Measurements from ENCODE around the gene TOGARAM1. TPM values are rescaled to one million over a fixed set of nuclear protein-coding genes. Genes with fewer than 3 reads are reported as not detected.

The TOGARAM1 gene
- total and polyA plus RNA-seq, 8 donors, result 3.4 to 13.3 (median 7.2) TPM

DNA sequence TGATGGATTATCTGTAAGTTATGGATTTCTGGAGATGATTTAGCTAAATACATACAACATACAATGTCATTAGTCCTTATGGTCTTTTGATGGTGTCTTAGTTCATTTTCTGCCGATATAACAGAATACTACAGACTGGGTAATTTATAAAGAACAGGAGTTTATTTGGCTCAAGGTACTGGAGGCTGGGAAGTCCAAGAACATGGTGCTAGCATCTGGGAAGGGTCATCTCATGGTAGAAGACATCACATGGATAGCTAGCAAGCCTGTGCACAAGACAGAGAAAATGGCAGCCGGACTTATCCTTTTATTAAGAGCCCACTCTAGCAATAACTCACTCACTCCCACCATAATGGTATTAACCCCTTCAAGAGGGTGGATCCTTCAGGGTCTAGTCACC lies 24.4 kb upstream of the TOGARAM1 start:
- 98 to 100% methylated on average over 2 of the region's 2 CpGs for WGBS, 2 donors
- Histone ChIP-seq H3K9me3 (no peaks in the 10 kb centered on the region), H3K27me3 (no peaks in the 10 kb centered on the region), H3K36me3 (no peaks in the 10 kb centered on the region), H3K4me1 (no peaks in the 10 kb centered on the region), H3K4me3 (no peak overlapping the region), H3K27ac (no peak overlapping the region)
- TF ChIP-seq, protein P1, sequence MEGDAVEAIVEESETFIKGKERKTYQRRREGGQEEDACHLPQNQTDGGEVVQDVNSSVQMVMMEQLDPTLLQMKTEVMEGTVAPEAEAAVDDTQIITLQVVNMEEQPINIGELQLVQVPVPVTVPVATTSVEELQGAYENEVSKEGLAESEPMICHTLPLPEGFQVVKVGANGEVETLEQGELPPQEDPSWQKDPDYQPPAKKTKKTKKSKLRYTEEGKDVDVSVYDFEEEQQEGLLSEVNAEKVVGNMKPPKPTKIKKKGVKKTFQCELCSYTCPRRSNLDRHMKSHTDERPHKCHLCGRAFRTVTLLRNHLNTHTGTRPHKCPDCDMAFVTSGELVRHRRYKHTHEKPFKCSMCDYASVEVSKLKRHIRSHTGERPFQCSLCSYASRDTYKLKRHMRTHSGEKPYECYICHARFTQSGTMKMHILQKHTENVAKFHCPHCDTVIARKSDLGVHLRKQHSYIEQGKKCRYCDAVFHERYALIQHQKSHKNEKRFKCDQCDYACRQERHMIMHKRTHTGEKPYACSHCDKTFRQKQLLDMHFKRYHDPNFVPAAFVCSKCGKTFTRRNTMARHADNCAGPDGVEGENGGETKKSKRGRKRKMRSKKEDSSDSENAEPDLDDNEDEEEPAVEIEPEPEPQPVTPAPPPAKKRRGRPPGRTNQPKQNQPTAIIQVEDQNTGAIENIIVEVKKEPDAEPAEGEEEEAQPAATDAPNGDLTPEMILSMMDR (IDR thresholded peaks at IDR 0.05), result no peak
- ATAC-seq (no peak), FAIRE-seq (no peak), DNase-seq (no peak)
- intact Hi-C loops (cut with DNase I), result no loop called here

DNA sequence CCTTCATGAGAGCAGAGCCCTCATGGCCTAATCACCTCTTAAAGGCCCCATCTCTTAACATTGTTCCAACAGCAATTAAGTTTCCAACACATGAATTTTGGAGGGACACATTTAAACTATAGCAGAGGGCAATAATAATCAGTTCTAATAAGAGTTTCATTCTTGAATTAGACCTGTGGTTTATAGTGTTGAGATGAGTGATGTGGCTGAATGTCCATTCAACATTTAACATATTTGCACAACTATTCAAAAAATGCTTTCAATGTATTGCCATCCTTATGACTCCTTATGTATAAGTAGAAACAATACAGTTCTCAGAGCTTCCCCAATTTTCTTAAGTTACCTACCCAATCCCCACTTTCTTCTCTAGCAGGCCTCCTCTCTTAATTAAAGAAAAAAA lies 21.8 kb upstream of the TOGARAM1 start:
- ATAC-seq (no peak), FAIRE-seq (no peak), DNase-seq (no peak)
- TF ChIP-seq, protein P1 (IDR thresholded peaks at IDR 0.05), result no peak
- H3K36me3 ChIP-seq, result peaks cover 0 to 3% (median 2%) of the 10 kb centered on the region in 3 donors
- no peak overlapping the region for H3K27ac ChIP-seq
- intact Hi-C loops (cut with DNase I), result no loop called here
- no peaks in the 10 kb centered on the region for H3K4me1 ChIP-seq
- no peak overlapping the region for H3K4me3 ChIP-seq
- no peaks in the 10 kb centered on the region for H3K9me3 ChIP-seq
- no peaks in the 10 kb centered on the region for H3K27me3 ChIP-seq

DNA sequence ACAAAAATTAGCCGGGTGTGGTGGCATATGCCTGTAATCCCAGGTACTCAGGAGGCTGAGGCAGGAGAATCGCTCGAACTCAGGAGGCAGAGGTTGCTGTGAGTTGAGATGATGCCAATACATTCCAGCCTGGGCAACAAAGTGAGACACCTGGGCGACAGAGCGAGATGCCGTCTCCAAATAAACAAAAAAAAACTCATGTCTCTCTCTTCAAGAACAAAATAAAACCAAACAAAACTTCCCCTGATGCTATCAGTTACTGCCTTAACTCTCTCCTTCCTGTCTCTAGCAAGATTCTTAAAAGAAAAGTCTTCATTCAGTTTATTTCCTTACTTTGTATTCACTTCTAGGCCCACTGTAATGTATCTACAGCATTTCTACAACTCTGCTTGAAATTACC lies 21.0 kb upstream of the TOGARAM1 start:
- FAIRE-seq (no peak), DNase-seq (no peak), ATAC-seq (no peak)
- Histone ChIP-seq H3K27ac (no peak overlapping the region), H3K36me3 (peaks cover 0 to 8% (median 3%) of the 10 kb centered on the region in 3 donors), H3K9me3 (no peaks in the 10 kb centered on the region), H3K4me1 (no peaks in the 10 kb centered on the region), H3K4me3 (no peak overlapping the region), H3K27me3 (no peaks in the 10 kb centered on the region)
- intact Hi-C loops (cut with DNase I), result no loop called here
- TF ChIP-seq, protein P1 (IDR thresholded peaks at IDR 0.05), result no peak
- WGBS, 2 donors, result 88 to 96% methylated on average over 6 of the region's 6 CpGs

DNA sequence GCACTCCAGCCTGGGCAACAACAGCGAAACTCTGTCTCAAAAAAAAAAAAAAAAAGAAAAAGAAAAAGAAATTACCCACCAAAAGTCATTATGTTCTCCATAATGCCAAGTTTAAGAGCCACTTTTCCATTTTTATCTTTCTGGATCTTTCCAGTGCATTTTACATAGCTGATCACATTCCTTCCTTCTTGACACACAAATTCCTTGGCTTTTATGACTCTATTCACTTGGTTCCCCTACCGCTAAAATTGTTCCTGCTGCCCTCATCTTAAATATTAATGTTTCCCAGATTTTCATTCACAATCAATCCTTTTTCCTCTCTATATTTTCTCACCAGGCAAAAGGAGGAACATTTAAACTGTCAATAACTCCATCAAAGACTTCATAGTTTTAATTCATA lies 20.4 kb upstream of the TOGARAM1 start:
- ATAC-seq (no peak), FAIRE-seq (no peak), DNase-seq (no peak)
- Histone ChIP-seq H3K27ac (no peak overlapping the region), H3K27me3 (no peaks in the 10 kb centered on the region), H3K9me3 (no peaks in the 10 kb centered on the region), H3K36me3 (peaks cover 0 to 8% (median 3%) of the 10 kb centered on the region in 3 donors), H3K4me1 (no peaks in the 10 kb centered on the region), H3K4me3 (no peak overlapping the region)
- TF ChIP-seq, protein P1 (IDR thresholded peaks at IDR 0.05), result no peak
- intact Hi-C loops (cut with DNase I), result no loop called here
- WGBS, 2 donors, result 97 to 100% methylated on average over 1 to 2 of the region's 2 CpGs

DNA sequence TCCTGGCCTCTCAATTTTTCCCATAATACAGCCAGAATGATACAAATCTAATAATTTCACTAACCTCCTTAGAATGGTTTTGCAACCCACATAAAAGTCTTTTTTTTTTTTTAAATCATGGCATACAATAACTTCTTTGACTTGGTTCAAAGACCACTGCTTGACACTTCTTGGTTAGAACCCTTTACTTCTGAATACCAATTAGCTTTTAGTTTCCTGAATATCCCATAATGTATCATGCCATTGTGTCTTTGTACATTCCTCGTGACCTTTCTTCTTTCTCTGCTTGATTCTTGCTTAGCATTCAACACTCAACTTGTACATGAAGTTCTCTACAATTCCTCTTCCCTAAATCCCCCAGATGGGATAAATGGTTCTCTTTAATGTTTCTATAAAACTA lies 19.6 kb upstream of the TOGARAM1 start:
- no peak for FAIRE-seq
- DNase-seq, result no peak
- WGBS, 2 donors, result 95 to 100% methylated on average over 1 of the region's 1 CpG
- no peaks in the 10 kb centered on the region for H3K27me3 ChIP-seq
- H3K36me3 ChIP-seq, result peaks cover 0 to 8% (median 3%) of the 10 kb centered on the region in 3 donors
- TF ChIP-seq, protein P1 (IDR thresholded peaks at IDR 0.05), result no peak
- no peaks in the 10 kb centered on the region for H3K9me3 ChIP-seq
- no peak overlapping the region for H3K4me3 ChIP-seq
- H3K4me1 ChIP-seq, result no peaks in the 10 kb centered on the region
- H3K27ac ChIP-seq, result no peak overlapping the region
- intact Hi-C loops (cut with DNase I), result no loop called here
- ATAC-seq, result no peak

Measured in pancreas (tissue), 10 donors.